IPS-15b (cell line): Measurements from ENCODE around the gene PLA2R1.

ENCODE experiments used
- H3K27me3 ChIP-seq: one replicate; pipeline ENCODE4 v1.6.1; 2013; ENCODE audit warnings: low read length; ENCODE audit not compliant: control insufficient read depth, insufficient read depth
- H3K36me3 ChIP-seq: one replicate; pipeline ENCODE4 v1.6.1; 2013; ENCODE audit warnings: low read length; ENCODE audit not compliant: control insufficient read depth, insufficient read depth
- H3K4me1 ChIP-seq: one replicate; pipeline ENCODE4 v1.6.1; 2013; ENCODE audit warnings: mild to moderate bottlenecking, low read length; ENCODE audit not compliant: control insufficient read depth, insufficient read depth
- H3K4me3 ChIP-seq: one replicate; pipeline ENCODE4 v1.5.1; 2013; ENCODE audit warnings: low read depth, low read length
- H3K9ac ChIP-seq: one replicate; pipeline ENCODE4 v1.6.1; 2013; ENCODE audit warnings: low read depth, mild to moderate bottlenecking, low read length
- H3K9me3 ChIP-seq: one replicate; pipeline ENCODE4 v1.6.1; 2013; ENCODE audit warnings: mild to moderate bottlenecking, low read length; ENCODE audit not compliant: control insufficient read depth, insufficient read depth

The PLA2R1 gene

GRCh38 chr2:159900343-159900742 is 162.1 kb downstream of the PLA2R1 start:
- no peaks in the 10 kb centered on the region for H3K4me1 ChIP-seq
- no peak overlapping the region for H3K4me3 ChIP-seq
- H3K36me3 ChIP-seq, result no peaks in the 10 kb centered on the region
- H3K9ac ChIP-seq, result no peak overlapping the region
- H3K9me3 ChIP-seq, result no peaks in the 10 kb centered on the region
- H3K27me3 ChIP-seq, result peaks cover 26% of the 10 kb centered on the region

GRCh38 chr2:159898441-159898840 is 164.0 kb downstream of the PLA2R1 start:
- peaks cover 16% of the 10 kb centered on the region for H3K27me3 ChIP-seq
- no peaks in the 10 kb centered on the region for H3K9me3 ChIP-seq
- no peaks in the 10 kb centered on the region for H3K36me3 ChIP-seq
- H3K4me3 ChIP-seq, result no peak overlapping the region
- H3K4me1 ChIP-seq, result peaks cover 4% of the 10 kb centered on the region
- no peak overlapping the region for H3K9ac ChIP-seq

GRCh38 chr2:159897720-159898119 is 164.7 kb downstream of the PLA2R1 start:
- Histone ChIP-seq H3K4me1 (peaks cover 4% of the 10 kb centered on the region), H3K4me3 (no peak overlapping the region), H3K36me3 (no peaks in the 10 kb centered on the region), H3K9me3 (no peaks in the 10 kb centered on the region), H3K27me3 (peaks cover 8% of the 10 kb centered on the region), H3K9ac (no peak overlapping the region)

- H3K4me1 ChIP-seq, result peaks cover 4% of the 10 kb centered on the region
- no peak overlapping the region for H3K9ac ChIP-seq
- H3K27me3 ChIP-seq, result peaks cover 2% of the 10 kb centered on the region
- no peaks in the 10 kb centered on the region for H3K9me3 ChIP-seq
- no peak overlapping the region for H3K4me3 ChIP-seq
- no peaks in the 10 kb centered on the region for H3K36me3 ChIP-seq
Measured at GRCh38 chr2:159897081-159897480, 165.3 kb downstream of the PLA2R1 start.

GRCh38 chr2:159895258-159896065 is 167.0 kb downstream of the PLA2R1 start:
- Histone ChIP-seq H3K27me3 (peaks cover 2% of the 10 kb centered on the region), H3K9me3 (no peaks in the 10 kb centered on the region), H3K36me3 (no peaks in the 10 kb centered on the region), H3K9ac (no peak overlapping the region), H3K4me1 (peaks cover 4% of the 10 kb centered on the region), H3K4me3 (no peak overlapping the region)

- Histone ChIP-seq H3K4me3 (no peak overlapping the region), H3K4me1 (peaks cover 4% of the 10 kb centered on the region), H3K36me3 (no peaks in the 10 kb centered on the region), H3K9ac (no peak overlapping the region), H3K27me3 (peaks cover 2% of the 10 kb centered on the region), H3K9me3 (no peaks in the 10 kb centered on the region)
Measured at GRCh38 chr2:159894145-159894838, 168.1 kb downstream of the PLA2R1 start.

GRCh38 chr2:159892990-159893810 is 169.2 kb downstream of the PLA2R1 start:
- peaks cover 4% of the 10 kb centered on the region for H3K4me1 ChIP-seq
- no peak overlapping the region for H3K4me3 ChIP-seq
- H3K36me3 ChIP-seq, result no peaks in the 10 kb centered on the region
- no peaks in the 10 kb centered on the region for H3K27me3 ChIP-seq
- H3K9me3 ChIP-seq, result no peaks in the 10 kb centered on the region
- H3K9ac ChIP-seq, result no peak overlapping the region

- Histone ChIP-seq H3K4me3 (no peak overlapping the region), H3K4me1 (peaks cover 4% of the 10 kb centered on the region), H3K9ac (no peak overlapping the region), H3K27me3 (no peaks in the 10 kb centered on the region), H3K36me3 (no peaks in the 10 kb centered on the region), H3K9me3 (no peaks in the 10 kb centered on the region)
Measured at GRCh38 chr2:159891917-159892730, 170.3 kb downstream of the PLA2R1 start.

GRCh38 chr2:159891267-159891588 is 171.2 kb downstream of the PLA2R1 start:
- no peak overlapping the region for H3K9ac ChIP-seq
- no peaks in the 10 kb centered on the region for H3K36me3 ChIP-seq
- no peaks in the 10 kb centered on the region for H3K9me3 ChIP-seq
- H3K4me1 ChIP-seq, result peaks cover 4% of the 10 kb centered on the region
- no peak overlapping the region for H3K4me3 ChIP-seq
- no peaks in the 10 kb centered on the region for H3K27me3 ChIP-seq

- no peaks in the 10 kb centered on the region for H3K27me3 ChIP-seq
- H3K4me1 ChIP-seq, result peaks cover 4% of the 10 kb centered on the region
- no peak overlapping the region for H3K9ac ChIP-seq
- no peaks in the 10 kb centered on the region for H3K9me3 ChIP-seq
- H3K4me3 ChIP-seq, result no peak overlapping the region
- no peaks in the 10 kb centered on the region for H3K36me3 ChIP-seq
Measured at GRCh38 chr2:159890551-159891266, 171.7 kb downstream of the PLA2R1 start.
